HFFc6 (cell line): ENCODE data around the gene SUCLG1. TPM values are rescaled to one million over a fixed set of nuclear protein-coding genes. Genes with fewer than 3 reads are reported as not detected.
A peak's percentile ranks its signal among the peaks of the same experiment; 100 is the strongest.

Experiments
- DNase-seq: peaks from one replicate; pipeline ENCODE4 v3.0.0-alpha.2; 2018
- H3K27ac Mint-ChIP-seq: 2 replicates; pipeline ENCODE4 v1.8.0; 2020; ENCODE audit warnings: mild to moderate bottlenecking, mixed read lengths
- H3K27me3 Mint-ChIP-seq: 2 replicates; pipeline ENCODE4 v1.8.0; 2021; ENCODE audit warnings: mild to moderate bottlenecking, moderate library complexity, mixed read lengths; ENCODE audit not compliant: insufficient read depth
- H3K36me3 Mint-ChIP-seq: 2 replicates; pipeline ENCODE4 v1.8.0; 2021; ENCODE audit warnings: low read depth, mixed read lengths
- H3K4me1 Mint-ChIP-seq: 2 replicates; pipeline ENCODE4 v1.8.0; 2020; ENCODE audit warnings: low read depth, mixed read lengths
- H3K4me3 Mint-ChIP-seq: 2 replicates; pipeline ENCODE4 v1.8.0; 2020; ENCODE audit warnings: mild to moderate bottlenecking, moderate library complexity, mixed read lengths
- H3K9me3 Mint-ChIP-seq: 2 replicates; pipeline ENCODE4 v1.8.0; 2020; ENCODE audit warnings: mild to moderate bottlenecking, mixed read lengths
- CTCF ChIP-seq: fragments of 200-600 bp; sonication (generic); IDR thresholded peaks from 2 replicates; pipeline ENCODE4 v1.5.0; 2021; ENCODE audit warnings: antibody characterized with exemption, mild to moderate bottlenecking
- total RNA-seq, 6 experiments: library from RNA; stranded (reverse); fragmentation: NEBNext Ultra II Directional; extraction: Animal tissue kit (Norgen Biotek cat#: 25700); gene quantifications; 2 replicates in 1 of 6; 3 replicates in 5 of 6; pipeline ENCODE4 v1.2.3, GENCODE V29; 2021

SUCLG1 gene
- total RNA-seq, 6 experiments from 2014 or later = 72.5 to 84.9 (median 79.2) TPM

DNA sequence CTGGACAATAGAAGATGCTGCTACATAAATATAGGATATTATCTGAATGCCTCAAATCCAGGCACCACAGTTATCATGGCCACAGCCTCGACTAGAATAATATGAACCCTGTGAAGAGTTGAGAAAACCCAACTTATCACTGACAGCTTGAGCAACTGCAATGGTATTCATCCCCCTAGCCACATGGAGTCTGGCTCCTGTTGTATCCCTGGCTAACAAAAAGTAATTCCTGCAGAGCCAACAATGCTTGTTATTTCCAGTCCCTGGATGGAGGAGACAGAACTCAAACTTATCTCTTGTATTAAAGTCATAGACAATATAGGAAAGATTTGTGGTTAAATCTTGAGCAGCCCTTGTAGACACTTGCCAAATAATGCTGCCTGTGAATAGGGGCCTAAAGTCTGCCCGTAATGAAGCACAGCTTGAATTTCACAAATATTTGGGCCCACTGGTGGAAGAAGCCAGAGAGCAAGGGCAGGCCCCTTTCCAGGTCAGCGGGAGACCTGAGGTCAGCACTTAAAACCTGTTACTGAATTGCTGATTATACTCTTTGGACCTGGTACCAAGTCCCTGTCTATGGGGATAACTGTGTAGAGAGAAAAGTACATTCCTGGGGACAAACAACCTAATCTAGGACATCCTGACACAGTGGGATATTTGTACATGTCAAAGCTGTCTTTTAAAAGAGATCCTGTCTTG, 28.4 kb upstream of the SUCLG1 start:
- Mint-ChIP-seq H3K4me3 (no peak overlapping the region), H3K9me3 (no peaks in the 10 kb centered on the region), H3K4me1 (peaks cover 35% of the 10 kb centered on the region), H3K27ac (no peak overlapping the region), H3K36me3 (no peaks in the 10 kb centered on the region), H3K27me3 (0 out of 2 replicates have a peak, but pooled peaks cover 4% of the 10 kb centered on the region)
- no peak for DNase-seq
- TF ChIP-seq CTCF = no peak

- Mint-ChIP-seq H3K27ac (no peak overlapping the region), H3K4me1 (peaks cover 35% of the 10 kb centered on the region), H3K27me3 (0 out of 2 replicates have a peak, but pooled peaks cover 4% of the 10 kb centered on the region), H3K36me3 (no peaks in the 10 kb centered on the region), H3K9me3 (no peaks in the 10 kb centered on the region), H3K4me3 (no peak overlapping the region)
- no peak for DNase-seq
- no peak for TF ChIP-seq CTCF
These were observed 27.5 kb upstream of the SUCLG1 start for GRCh38 chr2:84486441-84487115.

- no peaks in the 10 kb centered on the region for H3K36me3 Mint-ChIP-seq
- no peak overlapping the region for H3K4me3 Mint-ChIP-seq
- TF ChIP-seq CTCF = no peak
- peaks cover 38% of the 10 kb centered on the region for H3K4me1 Mint-ChIP-seq
- H3K27me3 Mint-ChIP-seq = 0 out of 2 replicates have a peak, but pooled peaks cover 4% of the 10 kb centered on the region
- DNase-seq = no peak
- H3K27ac Mint-ChIP-seq = no peak overlapping the region
- H3K9me3 Mint-ChIP-seq = no peaks in the 10 kb centered on the region
These were observed 24.2 kb upstream of the SUCLG1 start for GRCh38 chr2:84483320-84483719.

DNA sequence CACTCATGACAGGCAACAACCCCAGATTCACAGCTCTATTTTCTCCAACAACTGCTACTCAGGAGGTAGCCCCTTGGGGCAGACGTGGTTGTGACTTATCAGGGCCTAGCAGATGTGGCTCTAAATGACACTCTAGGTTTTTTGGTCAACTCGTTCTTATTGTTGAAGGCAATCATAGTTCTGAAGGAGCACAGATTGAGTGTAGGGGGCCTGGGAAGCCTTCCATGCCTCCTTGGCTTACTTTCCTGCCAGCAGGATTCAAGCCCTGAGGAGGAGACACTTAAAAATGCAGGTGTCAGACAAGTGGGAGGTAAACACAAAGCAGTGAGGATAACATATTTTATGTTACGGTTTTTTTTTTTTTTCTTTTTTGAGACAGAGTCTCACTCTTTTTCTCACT, 23.5 kb upstream of the SUCLG1 start:
- no peak for TF ChIP-seq CTCF
- Mint-ChIP-seq H3K36me3 (peaks cover 5% of the 10 kb centered on the region; the same call in 1 of the 2 replicates), H3K27ac (peak overlapping the region; percentile 86), H3K4me3 (no peak overlapping the region), H3K27me3 (0 out of 2 replicates have a peak, but pooled peaks cover 2% of the 10 kb centered on the region), H3K9me3 (peaks cover 4% of the 10 kb centered on the region), H3K4me1 (peaks cover 41% of the 10 kb centered on the region)
- DNase-seq = no peak

DNA sequence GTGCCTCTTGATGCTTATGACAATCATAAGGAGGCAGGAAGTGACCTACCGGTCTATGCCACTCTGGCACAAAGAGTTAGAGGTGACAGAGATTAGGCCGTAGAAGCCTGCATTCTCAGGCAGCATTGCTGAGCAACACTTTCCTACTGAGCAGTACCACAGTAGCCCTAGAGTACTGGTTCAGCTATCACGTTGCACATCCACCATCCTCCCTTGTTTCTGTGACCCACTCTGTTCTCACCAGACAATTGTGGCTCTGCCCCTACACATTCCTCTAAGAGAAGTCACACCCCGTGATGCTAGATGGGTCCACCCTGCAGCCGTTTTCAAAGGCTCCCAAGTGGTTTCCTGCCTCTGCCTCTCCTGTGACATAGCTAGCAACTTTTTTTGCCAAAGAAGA, 22.6 kb upstream of the SUCLG1 start:
- peaks cover 12% of the 10 kb centered on the region for H3K36me3 Mint-ChIP-seq
- H3K27ac Mint-ChIP-seq = peak overlapping the region; percentile 86
- DNase-seq = peak; percentile 77
- H3K4me1 Mint-ChIP-seq = peaks cover 36% of the 10 kb centered on the region
- no peak for TF ChIP-seq CTCF
- H3K9me3 Mint-ChIP-seq = peaks cover 13% of the 10 kb centered on the region
- no peaks in the 10 kb centered on the region for H3K27me3 Mint-ChIP-seq
- peak overlapping the region; percentile 45 for H3K4me3 Mint-ChIP-seq
